WERI-Rb-1 (cell line): Measurements from ENCODE around the gene RRP1.

Experiments
- DNase-seq: peaks from one replicate; pipeline ENCODE4 v3.0.0-alpha.2; 2020
- H3K27ac ChIP-seq: fragments of 250-450 bp; sonication (Bioruptor Pico); 2 replicates; pipeline ENCODE4 v1.5.1; 2020; ENCODE audit warnings: mild to moderate bottlenecking, moderate library complexity
- H3K27me3 ChIP-seq: fragments of 250-450 bp; sonication (Bioruptor Pico); 2 replicates; pipeline ENCODE4 v1.5.1; 2021; ENCODE audit warnings: mild to moderate bottlenecking, low read depth, moderate library complexity; ENCODE audit not compliant: insufficient read depth, severe bottlenecking
- H3K36me3 ChIP-seq: fragments of 250-450 bp; sonication (Bioruptor Pico); 2 replicates; pipeline ENCODE4 v1.5.1; 2020; ENCODE audit warnings: mild to moderate bottlenecking, moderate library complexity
- H3K4me3 ChIP-seq: 2 replicates; pipeline ENCODE4 v1.5.1; 2011; ENCODE audit warnings: low read depth, mild to moderate bottlenecking, control low read depth, low read length
- H3K9me3 ChIP-seq: fragments of 250-450 bp; sonication (Bioruptor Pico); 2 replicates; pipeline ENCODE4 v1.5.1; 2021; ENCODE audit warnings: mild to moderate bottlenecking, moderate library complexity; ENCODE audit not compliant: severe bottlenecking
- TF ChIP-seq, protein P1 (sequence below): IDR thresholded peaks from 2 replicates; pipeline ENCODE4 v1.5.1; 2011; ENCODE audit warnings: low read depth, mild to moderate bottlenecking, control low read depth, inconsistent platforms, low read length

Gene RRP1

DNA sequence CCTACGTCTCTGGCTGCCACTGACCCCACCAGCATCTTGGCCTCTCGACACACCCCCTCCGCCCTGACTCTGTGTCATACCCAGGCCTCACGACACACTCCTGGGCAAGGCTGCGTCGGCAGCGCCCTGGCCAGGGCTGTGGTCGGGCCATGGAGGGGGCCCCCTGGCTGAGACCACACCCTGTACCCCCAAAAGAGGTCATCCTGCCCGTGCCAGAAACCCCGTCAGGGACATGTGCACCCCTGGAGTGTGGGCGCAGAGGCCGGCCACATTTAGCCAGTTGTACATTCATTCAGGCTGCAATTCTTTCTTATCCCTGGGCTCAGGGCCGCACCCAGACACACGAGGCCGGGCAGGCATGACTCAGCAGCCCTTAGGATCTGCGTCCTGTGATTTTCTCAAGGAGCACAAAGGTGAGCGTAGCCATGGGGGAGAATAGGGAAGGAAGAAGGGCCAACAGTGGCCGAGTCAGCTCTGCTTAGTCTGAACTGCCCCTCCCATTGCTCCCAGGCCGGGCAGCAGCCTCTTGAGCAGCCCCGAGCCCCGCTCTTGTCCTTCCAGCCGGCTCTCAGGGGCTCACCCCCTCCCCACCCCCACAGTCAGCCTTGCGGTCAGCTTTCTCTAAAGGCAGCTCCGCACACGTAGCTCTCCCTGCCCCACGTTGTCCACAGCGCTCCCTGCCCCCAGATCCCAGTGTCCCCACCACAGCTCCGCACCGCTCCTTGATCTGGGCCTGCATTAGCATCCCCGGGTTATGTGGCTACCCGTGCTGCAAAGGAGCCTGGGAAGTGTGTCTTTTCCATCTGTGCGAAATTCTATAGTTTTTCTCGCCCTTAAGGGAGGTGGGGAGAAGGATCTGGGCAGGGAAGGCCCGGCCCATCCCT, 21.2 kb upstream of the RRP1 start:
- peak overlapping the region; percentile 84 for H3K27ac ChIP-seq
- DNase-seq: no peak
- TF ChIP-seq, protein P1, sequence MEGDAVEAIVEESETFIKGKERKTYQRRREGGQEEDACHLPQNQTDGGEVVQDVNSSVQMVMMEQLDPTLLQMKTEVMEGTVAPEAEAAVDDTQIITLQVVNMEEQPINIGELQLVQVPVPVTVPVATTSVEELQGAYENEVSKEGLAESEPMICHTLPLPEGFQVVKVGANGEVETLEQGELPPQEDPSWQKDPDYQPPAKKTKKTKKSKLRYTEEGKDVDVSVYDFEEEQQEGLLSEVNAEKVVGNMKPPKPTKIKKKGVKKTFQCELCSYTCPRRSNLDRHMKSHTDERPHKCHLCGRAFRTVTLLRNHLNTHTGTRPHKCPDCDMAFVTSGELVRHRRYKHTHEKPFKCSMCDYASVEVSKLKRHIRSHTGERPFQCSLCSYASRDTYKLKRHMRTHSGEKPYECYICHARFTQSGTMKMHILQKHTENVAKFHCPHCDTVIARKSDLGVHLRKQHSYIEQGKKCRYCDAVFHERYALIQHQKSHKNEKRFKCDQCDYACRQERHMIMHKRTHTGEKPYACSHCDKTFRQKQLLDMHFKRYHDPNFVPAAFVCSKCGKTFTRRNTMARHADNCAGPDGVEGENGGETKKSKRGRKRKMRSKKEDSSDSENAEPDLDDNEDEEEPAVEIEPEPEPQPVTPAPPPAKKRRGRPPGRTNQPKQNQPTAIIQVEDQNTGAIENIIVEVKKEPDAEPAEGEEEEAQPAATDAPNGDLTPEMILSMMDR: no peak
- H3K4me3 ChIP-seq: no peak overlapping the region
- peaks cover 10% of the 10 kb centered on the region for H3K36me3 ChIP-seq
- no peaks in the 10 kb centered on the region for H3K9me3 ChIP-seq
- H3K27me3 ChIP-seq: no peaks in the 10 kb centered on the region

DNA sequence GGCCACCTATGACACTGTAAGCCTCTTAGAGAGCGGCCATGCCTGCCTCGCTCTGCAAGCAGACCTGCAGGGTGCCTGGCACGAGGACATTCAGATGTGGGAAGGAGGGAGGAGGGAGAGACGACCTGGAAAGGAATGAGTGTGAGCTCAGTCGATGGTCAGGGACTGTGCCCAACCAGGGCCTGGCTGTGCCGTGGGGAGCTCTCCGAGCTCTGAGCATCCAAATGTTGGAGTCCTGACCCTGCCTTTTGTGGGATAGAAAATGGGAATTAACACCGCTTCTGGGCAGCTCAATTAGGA, 20.6 kb upstream of the RRP1 start:
- no peaks in the 10 kb centered on the region for H3K27me3 ChIP-seq
- H3K36me3 ChIP-seq: peaks cover 14% of the 10 kb centered on the region
- TF ChIP-seq, protein P1: no peak
- H3K27ac ChIP-seq: peak overlapping the region; percentile 84
- no peak overlapping the region for H3K4me3 ChIP-seq
- no peaks in the 10 kb centered on the region for H3K9me3 ChIP-seq
- peak; percentile 88 for DNase-seq

DNA sequence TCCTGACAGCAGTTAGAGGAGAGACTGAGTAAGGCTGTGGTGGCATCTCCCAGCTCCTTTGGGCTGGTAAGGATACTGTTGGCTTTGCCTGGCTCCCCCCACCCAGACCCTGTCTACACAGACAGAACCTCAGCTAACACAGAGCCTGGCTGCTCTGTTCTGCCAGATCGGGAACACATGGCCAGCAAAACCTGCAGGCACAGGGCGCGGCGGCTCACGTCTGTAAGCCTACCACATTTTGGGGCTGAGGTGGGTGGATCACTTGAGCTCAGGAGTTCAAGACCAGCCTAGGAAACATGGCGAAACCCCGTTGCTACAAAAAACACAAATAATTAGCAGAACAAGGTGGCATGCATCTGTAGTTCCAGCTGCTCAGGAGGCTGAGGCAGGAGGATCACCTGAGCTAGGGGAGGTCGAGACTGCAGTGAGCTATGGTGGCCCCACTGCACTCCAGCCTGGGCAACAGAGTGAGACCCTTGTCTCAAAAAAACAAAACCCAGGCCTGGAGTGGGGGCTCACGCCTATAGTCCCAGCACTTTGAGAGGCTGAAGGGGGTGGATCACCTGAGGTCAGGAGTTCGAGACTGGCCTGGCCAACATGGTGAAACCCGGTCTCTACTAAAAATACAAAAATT, 19.9 kb upstream of the RRP1 start:
- no peak overlapping the region for H3K4me3 ChIP-seq
- peaks cover 20% of the 10 kb centered on the region for H3K36me3 ChIP-seq
- H3K27me3 ChIP-seq: no peaks in the 10 kb centered on the region
- DNase-seq: no peak
- TF ChIP-seq, protein P1: no peak
- no peaks in the 10 kb centered on the region for H3K9me3 ChIP-seq
- H3K27ac ChIP-seq: peak overlapping the region; percentile 84

DNA sequence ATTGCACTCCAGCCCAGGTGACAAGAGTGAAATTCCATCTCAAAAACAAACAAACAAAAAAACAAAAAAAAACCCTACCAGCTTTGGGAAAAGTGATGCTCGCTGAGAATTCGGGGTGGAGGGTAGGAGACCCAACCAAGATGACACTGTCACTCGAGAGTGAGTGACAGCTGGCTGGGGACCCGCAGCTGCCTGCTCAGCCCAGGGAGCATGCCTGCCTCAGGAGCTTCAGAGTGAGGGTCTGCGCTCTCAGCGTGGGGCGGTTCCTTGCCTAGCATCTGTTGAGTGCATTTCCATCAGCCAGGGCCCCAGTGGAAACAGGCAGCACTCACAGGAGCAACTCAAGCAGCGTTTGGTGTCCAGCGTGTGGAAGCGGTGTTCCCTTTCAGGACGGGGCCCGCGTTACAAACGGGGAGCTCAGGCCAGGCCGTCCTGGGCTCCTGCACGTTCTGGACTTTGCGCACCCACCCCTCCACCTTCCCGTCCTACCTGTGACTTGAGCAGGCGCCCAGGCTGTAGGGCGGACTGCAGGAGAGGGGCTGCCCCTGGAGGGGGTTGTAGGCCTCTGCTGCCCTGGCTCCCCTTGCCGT, 19.2 kb upstream of the RRP1 start:
- Histone ChIP-seq H3K9me3 (no peaks in the 10 kb centered on the region), H3K27me3 (no peaks in the 10 kb centered on the region), H3K27ac (no peak overlapping the region), H3K36me3 (peaks cover 24% of the 10 kb centered on the region), H3K4me3 (no peak overlapping the region)
- TF ChIP-seq, protein P1: no peak
- DNase-seq: no peak

DNA sequence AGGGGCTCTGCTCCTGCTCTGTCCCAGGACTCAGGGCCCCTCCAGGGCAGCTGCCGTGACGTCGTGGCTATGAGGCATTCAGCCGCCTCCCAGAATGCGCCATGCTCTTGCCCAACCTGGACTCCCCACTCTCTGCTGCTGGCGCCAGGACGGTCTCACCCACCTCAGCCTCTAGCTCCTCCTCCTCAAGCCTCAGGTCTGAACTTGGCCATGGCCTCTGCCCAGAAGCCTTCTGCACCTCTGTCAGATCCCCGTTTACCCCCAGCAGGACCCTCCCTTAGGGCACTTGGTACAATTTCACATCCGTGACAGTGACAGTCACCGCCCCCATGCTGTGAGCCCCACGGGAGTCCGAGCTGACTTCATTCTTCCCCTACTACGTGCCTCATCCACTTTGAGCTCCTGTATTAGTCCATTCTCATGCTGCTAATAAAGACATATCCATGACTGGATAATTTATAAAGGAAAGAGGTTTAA, 18.1 kb upstream of the RRP1 start:
- Histone ChIP-seq H3K27me3 (no peaks in the 10 kb centered on the region), H3K9me3 (no peaks in the 10 kb centered on the region), H3K27ac (no peak overlapping the region), H3K36me3 (peaks cover 24% of the 10 kb centered on the region), H3K4me3 (no peak overlapping the region)
- DNase-seq: no peak
- TF ChIP-seq, protein P1: no peak
